Psoas muscle (tissue), 8 donors: ENCODE results near the gene PMEPA1. TPM values are rescaled to one million over a fixed set of nuclear protein-coding genes. Genes with fewer than 3 reads are reported as not detected.

Source experiments
- ATAC-seq, 4 donors: fragments of 200-7000 bp; cut with Tn5 transposase; one replicate each; pipeline ENCODE4 v1.9.1; 2020; ENCODE audit warnings: moderate library complexity in 3 of 4, mild to moderate bottlenecking in 2 of 4
- DNase-seq, 2 donors: peaks; one replicate each; pipeline ENCODE4 v3.0.0-alpha.2; 2020
- H3K27ac ChIP-seq: fragments of 200-600 bp; one replicate; pipeline ENCODE4 v1.8.0; 2022
- H3K27me3 ChIP-seq, 3 donors: fragments of 200-600 bp in 1 of 3; one replicate each; pipeline versions ENCODE4 v1.6.1 to v1.8.0; 2013 to 2022; ENCODE audit warnings: low read length in 2 of 3, mild to moderate bottlenecking in 2 of 3, moderate library complexity in 1 of 3; ENCODE audit not compliant: insufficient read depth in 3 of 3
- H3K36me3 ChIP-seq, 2 donors: fragments of 200-600 bp in 1 of 2; one replicate each; pipeline versions ENCODE4 v1.6.1 to v1.8.0; 2013 to 2022; ENCODE audit warnings: low read depth in 1 of 2, mild to moderate bottlenecking in 1 of 2, moderate library complexity in 1 of 2; ENCODE audit not compliant: insufficient read depth in 1 of 2
- H3K4me1 ChIP-seq: fragments of 200-600 bp; one replicate; pipeline ENCODE4 v1.8.0; 2022
- H3K4me3 ChIP-seq: fragments of 200-600 bp; one replicate; pipeline ENCODE4 v1.8.0; 2022; ENCODE audit warnings: mild to moderate bottlenecking
- H3K9me3 ChIP-seq: fragments of 200-600 bp; one replicate; pipeline ENCODE4 v1.8.0; 2022
- WGBS, 3 donors: extraction: QIAGEN DNeasy Blood & Tissue Kit; methylation state at CpG; one replicate each; pipeline versions ENCODE4 v1.1.6 to v1.1.7; 2013; 5-methylcytosine and 5-hydroxymethylcytosine counted together
- intact Hi-C, 2 donors: fragments of 100-400 bp; cut with DNase I; formaldehyde crosslinking; loops; one replicate each; pipeline versions ENCODE4 v1.11.0 to v1.14.2; 2022
- polyA plus RNA-seq, 3 donors: library from polyadenylated mRNA; stranded (reverse); fragments of 200-250 nt; gene quantifications; one replicate each; pipeline ENCODE4 v1.2.3, GENCODE V29; 2013
- total RNA-seq, 4 donors: library from RNA; stranded (reverse); fragmentation: NEBNext Ultra II Directional in 2 of 4; extraction: Animal tissue kit (Norgen Biotek cat#: 25700) in 2 of 4; gene quantifications; one replicate each; pipeline versions ENCODE4 v1.2.1 to v1.2.4, GENCODE V29; 2021 to 2023
- TF ChIP-seq, protein P1 (sequence below): fragments of 200-600 bp; IDR thresholded peaks from one replicate; pipeline ENCODE4 v1.8.0; 2022; ENCODE audit warnings: antibody characterized with exemption
- donor health status: healthy with polysubstance abuse.
- donor health status: DM: no; HTN: no; CAD: no; lungs with moderate emphysema.
- donor health status: Bipolar disorder and iron deficiency.
- donor health status: healthy.
- donor health status: DM: yes; HTN: yes; CAD: no.
- donor health status: DM: no; HTN: no; CAD: no.
- donor health status: DM: no; HTN: no; CAD: no.
- donor health status: DM: yes; HTN: yes; CAD: no.

PMEPA1 gene
- total and polyA plus RNA-seq, 7 donors, result 8.9 to 34.0 (median 17.1) TPM

DNA sequence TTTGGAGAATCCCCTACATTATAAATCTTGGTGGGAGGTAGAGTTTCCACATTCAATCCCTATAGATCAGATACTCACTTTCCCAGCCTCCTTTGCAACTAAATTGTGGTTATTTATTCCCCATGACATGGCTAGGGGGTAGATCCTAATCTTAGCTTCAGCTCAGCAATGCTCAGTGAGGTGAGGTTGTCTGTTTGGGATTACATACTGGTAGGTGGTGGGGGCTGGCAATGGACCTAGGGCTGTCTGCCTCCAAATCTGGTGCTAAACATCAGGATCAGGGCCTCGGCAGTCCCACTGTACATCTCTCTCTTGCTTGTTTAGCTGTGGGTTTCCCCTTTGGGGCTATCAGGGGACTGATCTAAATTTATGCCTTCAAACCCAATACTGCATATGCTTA lies 45.8 kb upstream of the PMEPA1 start:
- Histone ChIP-seq H3K27me3 (no peaks in the 10 kb centered on the region), H3K36me3 (no peaks in the 10 kb centered on the region), H3K27ac (no peak overlapping the region), H3K4me3 (no peak overlapping the region), H3K9me3 (no peaks in the 10 kb centered on the region), H3K4me1 (no peaks in the 10 kb centered on the region)
- TF ChIP-seq, protein P1, sequence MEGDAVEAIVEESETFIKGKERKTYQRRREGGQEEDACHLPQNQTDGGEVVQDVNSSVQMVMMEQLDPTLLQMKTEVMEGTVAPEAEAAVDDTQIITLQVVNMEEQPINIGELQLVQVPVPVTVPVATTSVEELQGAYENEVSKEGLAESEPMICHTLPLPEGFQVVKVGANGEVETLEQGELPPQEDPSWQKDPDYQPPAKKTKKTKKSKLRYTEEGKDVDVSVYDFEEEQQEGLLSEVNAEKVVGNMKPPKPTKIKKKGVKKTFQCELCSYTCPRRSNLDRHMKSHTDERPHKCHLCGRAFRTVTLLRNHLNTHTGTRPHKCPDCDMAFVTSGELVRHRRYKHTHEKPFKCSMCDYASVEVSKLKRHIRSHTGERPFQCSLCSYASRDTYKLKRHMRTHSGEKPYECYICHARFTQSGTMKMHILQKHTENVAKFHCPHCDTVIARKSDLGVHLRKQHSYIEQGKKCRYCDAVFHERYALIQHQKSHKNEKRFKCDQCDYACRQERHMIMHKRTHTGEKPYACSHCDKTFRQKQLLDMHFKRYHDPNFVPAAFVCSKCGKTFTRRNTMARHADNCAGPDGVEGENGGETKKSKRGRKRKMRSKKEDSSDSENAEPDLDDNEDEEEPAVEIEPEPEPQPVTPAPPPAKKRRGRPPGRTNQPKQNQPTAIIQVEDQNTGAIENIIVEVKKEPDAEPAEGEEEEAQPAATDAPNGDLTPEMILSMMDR, result no peak
- no peak for DNase-seq
- intact Hi-C loops, result no loop called here
- no peak for ATAC-seq
- WGBS, 3 donors, result 72 to 91% (median 86%) methylated on average over 1 of the region's 1 CpG

DNA sequence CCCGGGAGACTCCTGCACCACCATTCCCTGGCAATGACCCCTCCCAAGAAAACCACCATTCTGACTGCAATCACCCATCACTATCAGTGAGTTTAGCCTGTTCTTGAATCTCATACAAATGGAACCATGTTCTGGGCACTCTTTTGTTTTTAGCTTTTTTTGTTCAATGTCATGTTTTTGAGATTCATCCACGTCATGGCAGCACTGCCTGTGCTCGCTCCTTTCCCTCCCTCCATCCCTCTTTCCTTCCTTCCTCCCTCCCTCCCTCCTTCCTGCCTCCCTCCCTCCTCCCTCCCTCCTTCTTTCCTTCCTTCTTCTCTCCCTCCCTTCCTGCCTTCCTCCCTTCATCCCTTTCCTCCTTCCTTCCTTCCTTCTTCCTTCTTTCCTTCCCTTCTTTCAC lies 44.4 kb upstream of the PMEPA1 start:
- no peak overlapping the region for H3K4me3 ChIP-seq
- no peaks in the 10 kb centered on the region for H3K27me3 ChIP-seq
- TF ChIP-seq, protein P1, result no peak
- no peaks in the 10 kb centered on the region for H3K36me3 ChIP-seq
- no peak for DNase-seq
- no peaks in the 10 kb centered on the region for H3K9me3 ChIP-seq
- whole genome bisulfite sequencing, 3 donors, result 60 to 77% (median 72%) methylated on average over 3 of the region's 3 CpGs
- intact Hi-C loops, result no loop called here
- ATAC-seq, result no peak
- H3K27ac ChIP-seq, result no peak overlapping the region
- H3K4me1 ChIP-seq, result peaks cover 2% of the 10 kb centered on the region

DNA sequence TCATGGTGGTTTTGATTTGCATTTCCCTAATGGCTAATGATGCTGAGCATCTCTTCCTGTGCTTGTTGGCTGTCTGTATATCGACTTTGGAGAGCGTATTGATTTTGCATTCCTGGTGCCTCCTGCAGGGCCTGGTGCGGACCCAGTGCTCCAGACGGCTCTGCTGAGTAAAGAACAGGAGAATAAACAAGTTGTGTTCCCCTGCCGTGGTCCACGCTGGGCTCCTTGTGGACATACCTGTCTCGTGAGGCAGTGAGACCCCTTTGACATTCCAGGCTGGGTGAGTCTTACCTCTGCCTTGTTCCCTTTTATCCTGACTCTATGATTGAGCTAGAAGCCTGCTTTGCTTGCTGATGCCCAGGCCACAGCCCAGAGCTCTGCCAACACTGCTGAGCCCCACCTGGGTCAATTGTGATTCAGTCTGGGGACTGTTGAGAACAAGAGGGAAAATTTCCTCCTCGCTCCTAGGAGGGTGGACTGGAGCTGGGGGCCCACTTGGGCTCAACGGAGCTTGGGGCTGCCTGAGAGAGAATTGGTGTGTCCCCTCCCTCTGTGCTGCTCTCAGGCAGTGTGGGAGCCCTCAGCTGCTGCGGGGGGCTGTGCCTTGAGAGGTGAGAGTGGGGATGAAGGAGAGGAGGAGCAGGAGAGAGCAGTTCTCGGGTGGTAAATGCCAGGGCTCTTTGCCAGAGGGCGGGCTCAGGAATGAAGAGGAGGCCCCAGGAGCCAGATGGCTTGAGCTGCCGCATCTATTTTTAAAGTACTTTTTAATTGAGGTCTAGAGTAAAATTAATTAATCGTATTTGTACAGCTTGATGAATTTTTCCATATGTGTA lies 43.7 kb upstream of the PMEPA1 start:
- H3K9me3 ChIP-seq, result no peaks in the 10 kb centered on the region
- intact Hi-C loops, result no loop called here
- TF ChIP-seq, protein P1, result no peak
- no peak for DNase-seq
- no peaks in the 10 kb centered on the region for H3K27me3 ChIP-seq
- no peak overlapping the region for H3K27ac ChIP-seq
- peaks cover 9% of the 10 kb centered on the region for H3K4me1 ChIP-seq
- H3K36me3 ChIP-seq, result no peaks in the 10 kb centered on the region
- 73 to 82% (median 76%) methylated on average over 13 to 14 of the region's 14 CpGs for WGBS, 3 donors
- no peak overlapping the region for H3K4me3 ChIP-seq
- ATAC-seq, result no peak

DNA sequence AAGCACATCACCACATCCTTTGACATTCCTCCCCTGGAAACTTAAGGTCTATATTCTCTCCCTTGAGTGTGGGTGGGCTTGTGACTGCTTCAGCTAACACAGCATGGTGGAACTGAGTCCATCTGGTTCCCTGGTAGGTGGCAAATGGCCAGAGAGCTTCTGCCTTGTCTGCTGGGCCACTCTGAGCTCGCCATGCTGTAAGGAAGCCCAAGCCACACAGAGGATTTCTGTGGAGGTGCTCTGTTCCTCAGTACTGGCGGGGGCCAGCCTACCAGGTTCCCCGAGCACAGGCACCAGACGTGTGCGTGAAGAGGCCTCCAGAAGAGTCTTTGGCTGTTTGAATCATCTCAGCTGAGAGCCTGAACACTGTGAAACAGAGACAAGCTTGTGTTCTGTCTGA lies 41.6 kb upstream of the PMEPA1 start:
- no peak overlapping the region for H3K4me3 ChIP-seq
- TF ChIP-seq, protein P1, result no peak
- WGBS, 3 donors, result 95 to 97% (median 96%) methylated on average over 5 of the region's 5 CpGs
- ATAC-seq (no peak), DNase-seq (no peak)
- no peaks in the 10 kb centered on the region for H3K36me3 ChIP-seq
- H3K9me3 ChIP-seq, result no peaks in the 10 kb centered on the region
- H3K4me1 ChIP-seq, result peaks cover 18% of the 10 kb centered on the region
- intact Hi-C loops, result no loop called here
- H3K27me3 ChIP-seq, result no peaks in the 10 kb centered on the region
- no peak overlapping the region for H3K27ac ChIP-seq
